ENCODE results near the gene ADGRA3.
A peak's percentile ranks its signal among the peaks of the same experiment; 100 is the strongest.

ADGRA3 gene

GRCh38 chr4:22515888-22516541, at the start of gene ADGRA3:
Gene ADGRA3 (minus strand): TSS chr4:22516066. CDS start chr4:22515784, 282 bp downstream.
- peak in 2 of 4 experiments; percentile 15 to 30 for DNase-seq

- no peak for DNase-seq
Measured at GRCh38 chr4:22556495-22556894, 40.6 kb upstream of the ADGRA3 start.

GRCh38 chr4:22554670-22555069, 38.8 kb upstream of the ADGRA3 start:
- DNase-seq: no peak

GRCh38 chr4:22553560-22553959, 37.7 kb upstream of the ADGRA3 start:
- no peak for DNase-seq

GRCh38 chr4:22552812-22553211, 36.9 kb upstream of the ADGRA3 start:
- no peak for DNase-seq

DNA sequence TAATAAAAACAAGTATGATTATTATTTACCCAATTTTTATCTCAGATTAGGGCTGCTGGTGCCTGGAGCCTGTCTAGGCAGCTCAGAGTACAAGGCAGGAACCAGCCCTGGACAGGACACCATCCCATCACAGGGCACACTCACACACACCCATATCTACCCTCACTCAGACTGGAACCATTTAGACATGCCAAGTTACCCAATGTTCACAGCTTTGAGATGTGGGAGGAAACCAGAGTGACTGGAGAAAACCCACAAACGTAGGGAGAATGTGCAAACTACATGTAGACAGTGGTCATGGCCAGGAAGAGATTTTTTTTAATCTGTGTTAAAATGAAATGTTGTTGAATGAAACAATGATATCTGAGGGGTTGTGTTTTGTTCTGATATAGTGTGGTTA, 35.7 kb upstream of the ADGRA3 start:
- no peak for DNase-seq

DNA sequence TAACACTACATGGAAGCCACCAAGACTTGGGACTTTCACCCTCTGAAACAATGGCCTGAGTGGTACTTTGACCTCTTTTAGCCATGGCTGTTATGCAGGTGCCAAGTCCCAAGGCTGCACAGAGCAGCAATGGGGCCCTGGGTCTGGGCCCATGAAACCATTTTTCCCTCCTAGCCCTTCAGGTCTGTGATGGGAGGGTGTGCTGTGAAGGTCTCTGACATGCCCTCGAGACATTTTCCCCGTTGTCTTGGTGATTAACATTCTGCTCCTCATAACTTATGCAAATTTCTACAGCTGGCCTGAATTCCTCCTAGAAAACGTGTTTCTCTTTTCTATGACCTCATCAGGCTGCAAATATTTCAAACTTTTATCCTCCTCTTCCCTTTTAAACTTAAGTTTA, 30.4 kb upstream of the ADGRA3 start:
- no peak for DNase-seq

GRCh38 chr4:22539251-22539650, 23.4 kb upstream of the ADGRA3 start:
- no peak for DNase-seq

- no peak for DNase-seq
Measured at GRCh38 chr4:22537864-22538263, 22.0 kb upstream of the ADGRA3 start.

GRCh38 chr4:22534374-22534773, 18.5 kb upstream of the ADGRA3 start:
- no peak for DNase-seq

DNA sequence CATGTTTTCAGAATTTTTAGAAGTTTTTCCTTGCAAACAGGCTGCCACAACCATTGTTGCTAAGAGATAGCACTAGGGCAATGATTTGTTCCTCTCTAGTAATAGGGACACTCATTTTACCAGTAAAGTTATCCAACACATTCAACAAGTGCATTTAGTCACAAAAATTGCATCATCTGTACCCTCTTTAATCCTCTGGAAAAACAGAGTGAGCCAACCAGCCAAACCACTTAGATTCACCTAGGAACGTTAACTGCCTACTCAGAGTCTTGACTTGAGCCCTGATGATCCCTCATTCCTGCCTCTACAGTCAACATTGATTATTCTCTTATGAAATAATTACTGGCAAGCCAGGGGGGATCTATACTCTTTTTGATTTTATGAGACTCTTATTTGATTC, 17.0 kb upstream of the ADGRA3 start:
- DNase-seq: no peak

- no peak for DNase-seq
Measured at GRCh38 chr4:22532117-22532516, 16.3 kb upstream of the ADGRA3 start.

DNA sequence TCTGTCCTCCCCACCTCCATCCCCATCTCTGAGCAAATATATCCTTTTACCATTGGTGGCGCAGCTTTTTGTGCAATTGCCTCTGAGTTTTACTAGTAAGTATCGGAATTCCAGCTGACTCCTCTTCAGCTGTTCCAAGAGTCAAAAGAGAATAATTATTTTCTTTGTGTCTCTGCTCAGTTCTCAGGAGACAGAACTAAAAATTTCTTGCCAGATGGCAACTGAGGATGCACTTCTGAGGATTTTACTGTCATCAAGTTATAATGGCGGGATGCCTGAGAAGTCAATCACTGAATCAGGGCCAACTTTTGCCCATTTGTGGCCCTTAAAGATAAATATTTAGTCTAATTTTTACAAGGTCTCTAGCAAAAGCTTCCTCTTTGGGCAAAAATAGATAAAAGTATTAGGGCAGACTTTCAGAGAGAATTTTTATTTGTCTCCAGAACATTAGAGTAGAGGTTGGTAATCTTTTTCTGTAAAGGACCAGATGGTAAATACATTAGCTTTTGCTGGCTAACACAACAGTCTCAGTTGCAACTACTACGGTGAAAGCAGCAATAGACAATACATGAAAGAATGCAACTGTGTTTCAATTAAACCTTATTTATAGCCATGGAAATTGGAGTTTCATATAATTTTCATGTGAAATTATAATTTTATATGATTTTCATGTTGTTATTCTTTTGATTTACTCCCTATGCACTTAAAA, 15.6 kb upstream of the ADGRA3 start:
- no peak for DNase-seq

- no peak for DNase-seq
Measured at GRCh38 chr4:22524895-22525294, 9.0 kb upstream of the ADGRA3 start.

DNA sequence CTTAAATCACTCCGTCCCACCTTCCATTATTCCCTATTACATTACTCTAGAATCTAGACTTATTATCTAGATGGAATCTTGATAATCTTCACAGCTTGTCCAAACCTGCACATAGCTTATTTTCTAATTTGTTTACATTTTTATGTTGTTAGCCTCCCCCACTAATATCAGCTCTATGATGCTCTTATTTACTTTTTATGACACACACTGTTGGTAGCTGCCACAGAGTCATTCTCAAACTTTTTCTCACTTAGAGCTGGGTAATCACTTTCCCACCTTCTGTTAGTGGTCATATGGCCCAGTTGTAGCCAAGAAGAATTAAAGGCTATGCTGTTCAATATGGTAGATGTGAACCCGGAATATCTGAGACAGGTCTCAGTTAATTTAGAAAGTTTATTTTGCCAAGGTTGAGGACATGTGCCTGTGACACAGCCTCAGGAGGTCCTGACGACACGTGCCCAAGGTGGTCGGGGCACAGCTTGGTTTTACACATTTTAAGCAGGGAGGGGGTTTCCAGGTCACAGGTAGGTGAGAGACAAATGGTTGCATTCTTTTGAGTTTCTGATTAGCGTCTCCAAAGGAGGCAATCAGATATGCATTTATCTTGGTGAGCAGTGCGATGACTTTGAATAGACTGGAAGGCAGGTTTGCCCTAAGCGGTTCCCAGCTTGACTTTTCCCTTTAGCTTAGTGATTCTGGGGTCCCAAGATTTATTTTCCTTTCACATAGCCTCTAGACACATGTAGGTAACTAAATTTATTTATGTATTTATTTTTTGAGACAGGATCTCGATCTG, 7.0 kb upstream of the ADGRA3 start:
- no peak for DNase-seq

GRCh38 chr4:22522206-22522605, 6.3 kb upstream of the ADGRA3 start:
- no peak for DNase-seq

DNA sequence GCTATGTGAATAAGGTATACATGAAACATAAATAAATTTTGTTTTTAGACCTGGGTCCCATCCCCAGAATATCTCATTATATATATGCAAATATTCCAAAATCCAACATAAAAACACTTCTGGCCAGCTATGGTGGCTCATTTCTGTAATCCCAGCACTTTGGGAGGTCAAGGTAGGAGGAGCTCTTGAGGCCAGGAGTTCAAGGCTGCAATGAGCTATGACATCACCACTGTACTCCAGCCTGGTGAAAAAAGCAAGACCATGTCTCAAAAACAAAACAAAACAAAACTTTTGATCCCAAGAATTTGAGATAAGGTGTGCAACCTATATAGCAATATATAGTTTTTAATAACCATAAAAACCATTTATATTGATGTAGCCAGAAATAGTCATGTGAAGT, 5.4 kb upstream of the ADGRA3 start:
- DNase-seq: no peak

DNA sequence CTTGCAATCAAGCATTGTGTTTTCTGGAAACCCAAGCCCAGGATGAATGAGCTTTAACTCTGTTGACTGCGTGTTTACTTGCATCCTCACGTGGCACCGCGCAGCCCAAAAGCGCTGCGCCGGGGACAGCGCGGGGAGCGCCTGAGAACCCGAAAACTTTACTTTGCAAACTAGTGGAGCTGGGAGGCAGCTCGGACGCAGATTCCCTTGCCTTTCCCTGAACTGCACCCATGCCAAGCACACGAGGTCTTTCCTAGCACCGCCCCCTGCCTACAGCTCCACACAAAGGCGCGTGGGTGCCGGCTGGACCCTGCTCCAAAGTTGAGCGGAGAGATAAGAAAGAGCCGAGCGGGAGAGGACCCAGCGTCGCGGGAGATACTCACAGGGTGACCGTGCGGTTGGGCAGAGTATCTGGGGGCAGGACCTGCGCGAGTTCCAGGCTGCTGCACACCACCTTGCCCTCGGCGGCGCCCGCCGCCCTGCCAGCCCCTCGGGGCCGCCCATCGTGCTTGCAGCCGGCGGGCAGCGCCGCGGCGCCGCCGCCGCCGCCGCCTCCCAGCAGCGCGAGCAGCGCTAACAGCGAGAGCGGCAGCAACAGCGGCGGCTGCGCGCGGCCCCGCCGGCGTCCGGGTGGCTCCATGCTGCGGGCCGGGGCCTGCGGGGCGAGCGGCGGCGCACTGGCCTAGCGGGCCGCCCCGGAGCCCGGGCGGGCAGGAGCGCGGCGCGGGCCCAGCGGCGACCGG, 550 bp downstream of the ADGRA3 start:
- DNase-seq: peak in 2 of 4 experiments; percentile 7 to 21

DNA sequence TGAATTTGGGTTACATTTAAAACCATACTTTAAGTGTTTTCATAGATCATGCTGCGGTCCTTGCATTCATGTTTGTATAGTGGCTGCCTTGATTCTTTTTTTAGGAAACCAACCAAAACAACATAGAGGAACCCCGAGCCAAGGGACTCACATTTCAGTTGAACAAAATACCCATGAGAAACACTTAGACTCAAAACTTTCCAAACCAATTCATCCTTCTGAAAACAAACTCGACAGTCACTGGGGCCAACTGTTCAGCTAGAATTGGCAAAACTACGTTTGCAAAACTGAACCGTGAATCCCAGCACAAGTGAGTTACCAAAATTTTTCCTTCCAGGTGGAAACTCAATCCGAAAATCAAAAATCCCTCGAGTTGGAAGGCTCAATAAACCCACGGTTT, 1.4 kb downstream of the ADGRA3 start:
- DNase-seq: no peak

- no peak for DNase-seq
Measured at GRCh38 chr4:22514001-22514400, 1.9 kb downstream of the ADGRA3 start.

GRCh38 chr4:22512306-22512705, 3.6 kb downstream of the ADGRA3 start:
- DNase-seq: no peak

- DNase-seq: no peak
Measured at GRCh38 chr4:22510750-22511149, 5.1 kb downstream of the ADGRA3 start.

- no peak for DNase-seq
Measured at GRCh38 chr4:22508376-22508775, 7.5 kb downstream of the ADGRA3 start.

Data from activated naive CD4-positive, alpha-beta T cell (primary cell).